Peyer's patch (tissue), 4 donors: Measurements from ENCODE around the gene GPR146.
"Not testable (repeated sequence)": the region's sequence is repeated elsewhere in the genome, so short reads cannot be mapped to it uniquely, and the experiment has no call there.

ENCODE experiments used
- CTCF ChIP-seq, 6 experiments: fragments of 450-650 bp in 4 of 6; fragments of 200-600 bp in 2 of 6; sonication (generic) in 1 of 6; IDR thresholded peaks; one replicate each; pipeline ENCODE4 v1.5.1; 2017 to 2019; ENCODE audit warnings: antibody characterized with exemption in 6 of 6, mild to moderate bottlenecking in 3 of 6, moderate library complexity in 1 of 6
- POLR2A ChIP-seq, 2 donors: fragments of 450-650 bp; IDR thresholded peaks; one replicate each; pipeline ENCODE4 v1.5.1; 2017; ENCODE audit warnings: antibody characterized with exemption in 2 of 2, mild to moderate bottlenecking in 2 of 2, moderate library complexity in 2 of 2

DNA sequence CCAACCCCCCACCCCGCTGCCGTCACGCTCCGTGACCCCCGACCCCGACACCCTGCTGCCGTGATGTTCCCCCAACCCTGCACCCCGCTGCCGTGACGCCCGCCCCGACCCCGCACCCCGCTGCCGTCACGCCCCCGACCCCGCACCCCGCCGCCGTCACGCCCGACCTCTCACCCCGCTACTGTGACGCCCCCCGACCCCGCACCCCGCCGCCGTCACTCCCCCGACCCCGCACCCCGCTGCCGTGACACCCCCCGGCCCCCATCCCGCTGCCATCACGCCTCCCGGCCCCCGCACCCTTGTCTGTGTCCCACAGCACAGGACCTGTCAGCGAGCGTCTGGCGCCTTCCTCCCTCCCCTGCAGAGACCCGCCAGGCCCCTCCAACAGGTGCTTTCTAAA, 29.7 kb downstream of the GPR146 start:
- TF ChIP-seq CTCF, POLR2A (IDR thresholded peaks at IDR 0.05): not testable (repeated sequence)
